GM23338 (cell line): ENCODE results near the gene SST. TPM values are rescaled to one million over a fixed set of nuclear protein-coding genes. Genes with fewer than 3 reads are reported as not detected.
A peak's percentile ranks its signal among the peaks of the same experiment; 100 is the strongest.

Experiments used
- ATAC-seq: fragments of 200-7000 bp; cut with Tn5 transposase; 3 replicates; pipeline ENCODE4 v1.9.1; 2020
- DNase-seq: peaks from one replicate; pipeline ENCODE4 v3.0.0-alpha.2; 2015; ENCODE audit warnings: low spot score
- H2AFZ ChIP-seq: fragments of 200-600 bp; sonication (generic); 2 replicates; pipeline ENCODE4 v1.8.0; 2016; ENCODE audit warnings: antibody characterized with exemption, mild to moderate bottlenecking, moderate library complexity
- H3F3A ChIP-seq: fragments of 200-600 bp; sonication (generic); replicated peaks from 2 replicates; pipeline ENCODE4 v1.8.0; 2017; ENCODE audit warnings: antibody characterized with exemption, mixed run types, low read depth
- H3K27ac ChIP-seq: fragments of 200-600 bp; sonication (generic); 2 replicates; pipeline ENCODE4 v1.6.1; 2016; ENCODE audit warnings: low read depth
- H3K27me3 ChIP-seq: fragments of 200-600 bp; sonication (generic); 2 replicates; pipeline ENCODE4 v1.8.0; 2016; ENCODE audit warnings: mild to moderate bottlenecking, mixed run types, moderate library complexity; ENCODE audit not compliant: insufficient read depth
- H3K36me3 ChIP-seq: fragments of 200-600 bp; sonication (generic); 2 replicates; pipeline ENCODE4 v1.8.0; 2016; ENCODE audit warnings: mild to moderate bottlenecking; ENCODE audit not compliant: insufficient read depth
- H3K4me1 ChIP-seq: fragments of 200-600 bp; sonication (generic); 2 replicates; pipeline ENCODE4 v1.8.0; 2016; ENCODE audit warnings: mild to moderate bottlenecking, moderate library complexity; ENCODE audit not compliant: insufficient read depth
- H3K4me2 ChIP-seq: fragments of 200-600 bp; sonication (generic); 2 replicates; pipeline ENCODE4 v1.7.1; 2017; ENCODE audit warnings: mixed run types
- H3K4me3 ChIP-seq: fragments of 200-600 bp; sonication (generic); 2 replicates; pipeline ENCODE4 v1.6.1; 2016; ENCODE audit warnings: mixed run types
- H3K79me2 ChIP-seq: fragments of 200-600 bp; sonication (generic); replicated peaks from 2 replicates; pipeline ENCODE4 v1.8.0; 2017; ENCODE audit warnings: mild to moderate bottlenecking; ENCODE audit not compliant: insufficient read depth
- H3K9me2 ChIP-seq: fragments of 200-600 bp; sonication (generic); 2 replicates; pipeline ENCODE4 v1.8.0; 2017; ENCODE audit not compliant: insufficient read depth
- H4K20me1 ChIP-seq: fragments of 200-600 bp; sonication (generic); replicated peaks from 2 replicates; pipeline ENCODE4 v1.8.0; 2017; ENCODE audit warnings: mild to moderate bottlenecking; ENCODE audit not compliant: insufficient read depth
- H3K27ac Mint-ChIP-seq: 2 replicates; pipeline ENCODE4 v1.8.0; 2020; ENCODE audit warnings: inconsistent platforms, mild to moderate bottlenecking, moderate library complexity, mixed read lengths
- H3K27me3 Mint-ChIP-seq: 3 replicates; pipeline ENCODE4 v1.8.0; 2022; ENCODE audit warnings: low read depth, mild to moderate bottlenecking, moderate library complexity, mixed read lengths, inconsistent platforms; ENCODE audit not compliant: insufficient read depth, poor library complexity
- H3K36me3 Mint-ChIP-seq: 3 replicates; pipeline ENCODE4 v1.8.0; 2021; ENCODE audit warnings: low read depth, mild to moderate bottlenecking, inconsistent platforms, moderate library complexity, mixed read lengths
- H3K4me1 Mint-ChIP-seq: 3 replicates; pipeline ENCODE4 v1.8.0; 2020; ENCODE audit warnings: mild to moderate bottlenecking, inconsistent platforms, mixed read lengths
- H3K4me3 Mint-ChIP-seq: 3 replicates; pipeline ENCODE4 v1.8.0; 2021; ENCODE audit warnings: moderate library complexity, mild to moderate bottlenecking, inconsistent platforms, mixed read lengths
- H3K9me3 Mint-ChIP-seq: 3 replicates; pipeline ENCODE4 v1.8.0; 2020; ENCODE audit warnings: moderate library complexity, mild to moderate bottlenecking, inconsistent platforms, mixed read lengths
- EZH2phosphoT487 ChIP-seq: fragments of 200-600 bp; sonication (generic); IDR thresholded peaks from one replicate; pipeline ENCODE4 v1.8.1; 2018; ENCODE audit warnings: antibody characterized with exemption; ENCODE audit not compliant: unreplicated experiment
- JUNB ChIP-seq: IDR thresholded peaks from one replicate; pipeline ENCODE4 v1.6.1; 2016; ENCODE audit warnings: antibody characterized with exemption; ENCODE audit not compliant: unreplicated experiment
- ZNF114 ChIP-seq: fragments of 250-450 bp; sonication (Bioruptor Pico); IDR thresholded peaks from 2 replicates; pipeline ENCODE4 v1.5.0; 2020; ENCODE audit warnings: mild to moderate bottlenecking, moderate library complexity
- polyA plus RNA-seq: library from polyadenylated mRNA; unstranded; fragments of >200 nt; fragmentation: Nextera tagmentation; extraction: Ambion mirVana; gene quantifications from 2 replicates; pipeline ENCODE4 v1.2.1, GENCODE V29; 2016
- total RNA-seq: library from RNA; depleted of rRNA; stranded (reverse); fragments of >200 nt; shearing (Covaris generic); gene quantifications from 2 replicates; pipeline ENCODE4 v1.2.3, GENCODE V29; 2014
- TF ChIP-seq, protein P1 (sequence below), 2 experiments: fragments of 200-600 bp in 1 of 2; sonication (generic) in 1 of 2; conservative IDR thresholded peaks; 2 replicates each; pipeline versions ENCODE4 v1.5.1 to v1.6.1; 2016 to 2017; ENCODE audit warnings: antibody characterized with exemption in 2 of 2, low read depth in 2 of 2, mild to moderate bottlenecking in 2 of 2, moderate library complexity in 1 of 2

The SST gene
- total and polyA plus RNA-seq, 2 experiments from 2014 or later = 3.9 TPM; not detected in 1

DNA sequence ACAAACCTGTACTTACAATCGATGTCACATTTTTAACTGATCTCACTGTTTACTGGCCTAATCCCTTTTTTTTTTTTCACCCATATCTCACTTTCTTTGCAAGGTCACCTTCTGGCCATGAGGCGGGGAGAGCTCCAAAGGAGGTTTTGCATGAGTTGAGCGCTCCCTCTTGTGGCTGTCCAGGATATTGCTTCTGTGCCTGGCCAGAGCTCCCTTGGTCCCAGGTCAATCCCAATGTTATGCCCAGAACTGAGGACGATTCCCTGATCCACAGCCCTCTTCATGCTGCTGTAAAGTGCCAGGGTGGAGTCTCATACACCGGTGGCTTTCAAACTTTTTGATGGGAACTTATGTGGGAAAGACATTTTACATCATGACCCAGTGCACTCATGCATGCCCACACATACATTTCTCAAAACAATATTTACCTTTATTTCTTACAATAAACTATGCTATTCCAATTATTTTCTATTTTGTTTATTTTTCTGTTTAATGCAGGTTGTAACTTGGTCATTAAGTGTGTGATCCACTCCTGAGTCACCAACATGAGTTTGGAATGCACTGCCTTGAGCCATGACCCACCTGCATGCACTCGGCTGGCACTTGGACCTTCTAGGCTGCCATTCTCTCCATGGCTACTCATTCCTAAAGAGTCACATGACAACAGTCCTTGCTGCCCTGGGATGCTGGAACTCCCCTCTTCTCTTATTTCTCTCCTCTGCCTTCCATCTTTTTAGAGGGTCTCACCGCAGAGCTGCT, 9.6 kb upstream of the SST start:
- H3K9me3 Mint-ChIP-seq = peaks cover 2% of the 10 kb centered on the region; the same call in 1 of the 3 replicates
- peak; percentile 94 for DNase-seq

DNA sequence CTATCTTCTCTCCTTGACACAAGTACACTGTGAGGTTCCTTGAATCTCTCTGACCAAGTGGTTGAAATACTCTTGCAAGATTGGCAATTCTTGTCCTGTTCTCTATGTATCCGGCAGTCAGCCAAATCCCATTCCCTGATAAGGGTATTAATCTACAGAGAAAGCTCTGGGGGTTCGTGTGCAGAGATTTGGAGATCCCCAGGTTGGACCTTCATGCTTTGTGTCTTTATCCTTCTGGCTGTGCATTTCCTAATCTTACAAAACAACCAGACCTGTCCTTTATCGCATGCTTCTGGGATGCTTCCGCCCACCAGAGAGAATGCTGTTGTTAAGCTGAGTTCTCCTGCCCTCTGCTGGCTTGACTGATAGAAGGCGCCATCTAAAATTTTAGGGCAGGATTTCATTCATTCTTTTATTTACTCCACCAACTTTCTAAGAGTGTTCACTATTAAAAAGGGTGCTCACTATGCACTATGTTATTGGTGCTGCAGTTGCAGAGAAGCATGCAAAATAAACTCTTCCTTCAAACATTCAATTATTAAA, 8.6 kb upstream of the SST start:
- H3K27me3 ChIP-seq = no peaks in the 10 kb centered on the region
- no peaks in the 10 kb centered on the region for H3F3A ChIP-seq
- Mint-ChIP-seq H3K27me3 (peaks cover 6% of the 10 kb centered on the region), H3K9me3 (no peaks in the 10 kb centered on the region), H3K4me1 (peaks cover 13% of the 10 kb centered on the region), H3K36me3 (no peaks in the 10 kb centered on the region), H3K4me3 (no peak overlapping the region), H3K27ac (no peak overlapping the region)
- TF ChIP-seq, protein P1, sequence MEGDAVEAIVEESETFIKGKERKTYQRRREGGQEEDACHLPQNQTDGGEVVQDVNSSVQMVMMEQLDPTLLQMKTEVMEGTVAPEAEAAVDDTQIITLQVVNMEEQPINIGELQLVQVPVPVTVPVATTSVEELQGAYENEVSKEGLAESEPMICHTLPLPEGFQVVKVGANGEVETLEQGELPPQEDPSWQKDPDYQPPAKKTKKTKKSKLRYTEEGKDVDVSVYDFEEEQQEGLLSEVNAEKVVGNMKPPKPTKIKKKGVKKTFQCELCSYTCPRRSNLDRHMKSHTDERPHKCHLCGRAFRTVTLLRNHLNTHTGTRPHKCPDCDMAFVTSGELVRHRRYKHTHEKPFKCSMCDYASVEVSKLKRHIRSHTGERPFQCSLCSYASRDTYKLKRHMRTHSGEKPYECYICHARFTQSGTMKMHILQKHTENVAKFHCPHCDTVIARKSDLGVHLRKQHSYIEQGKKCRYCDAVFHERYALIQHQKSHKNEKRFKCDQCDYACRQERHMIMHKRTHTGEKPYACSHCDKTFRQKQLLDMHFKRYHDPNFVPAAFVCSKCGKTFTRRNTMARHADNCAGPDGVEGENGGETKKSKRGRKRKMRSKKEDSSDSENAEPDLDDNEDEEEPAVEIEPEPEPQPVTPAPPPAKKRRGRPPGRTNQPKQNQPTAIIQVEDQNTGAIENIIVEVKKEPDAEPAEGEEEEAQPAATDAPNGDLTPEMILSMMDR (conservative IDR thresholded peaks at IDR 0.05; ENCODE audit: low read depth in 2 of 2) = peak; percentile 90 to 95
- no peak for TF ChIP-seq ZNF114 (CRISPR knock-in tag)
- no peak for TF ChIP-seq EZH2phosphoT487
- ATAC-seq = peak; percentile 89
- H2AFZ ChIP-seq = no peak overlapping the region
- peak; percentile 89 for DNase-seq
- H3K79me2 ChIP-seq = no peaks in the 10 kb centered on the region
- no peak overlapping the region for H3K4me2 ChIP-seq
- no peaks in the 10 kb centered on the region for H4K20me1 ChIP-seq
- peaks cover 12% of the 10 kb centered on the region; the same call in 1 of the 2 replicates for H3K4me1 ChIP-seq
- H3K9me2 ChIP-seq = no peaks in the 10 kb centered on the region; the same call in 1 of the 2 replicates
- H3K36me3 ChIP-seq = no peaks in the 10 kb centered on the region
- no peak overlapping the region for H3K4me3 ChIP-seq
- no peak overlapping the region for H3K27ac ChIP-seq

More for the DNA sequence above, 9.6 kb upstream of the SST start:
- H3K27ac Mint-ChIP-seq = peak overlapping the region; percentile 45; the same call in 1 of the 2 replicates
- ATAC-seq = peak; percentile 99
- H3K4me3 ChIP-seq = no peak overlapping the region
- peaks cover 6% of the 10 kb centered on the region for H3K27me3 Mint-ChIP-seq
- H3K4me1 ChIP-seq = peaks cover 12% of the 10 kb centered on the region; the same call in 1 of the 2 replicates
- no peaks in the 10 kb centered on the region for H3K27me3 ChIP-seq
- H3K4me2 ChIP-seq = no peak overlapping the region
- no peaks in the 10 kb centered on the region for H4K20me1 ChIP-seq
- peaks cover 13% of the 10 kb centered on the region for H3K4me1 Mint-ChIP-seq
- no peaks in the 10 kb centered on the region for H3K9me2 ChIP-seq
- no peaks in the 10 kb centered on the region for H3F3A ChIP-seq
- H3K79me2 ChIP-seq = no peaks in the 10 kb centered on the region
- no peak overlapping the region for H3K4me3 Mint-ChIP-seq
- H3K27ac ChIP-seq = no peak overlapping the region
- peaks cover 2% of the 10 kb centered on the region; the same call in 1 of the 3 replicates for H3K36me3 Mint-ChIP-seq
- peak overlapping the region; percentile 21; the same call in 1 of the 2 replicates for H2AFZ ChIP-seq
- TF ChIP-seq, protein P1 (conservative IDR thresholded peaks at IDR 0.05; ENCODE audit: low read depth in 2 of 2) = peak; percentile 96 to 99
- TF ChIP-seq JUNB = no peak
- H3K36me3 ChIP-seq = peaks cover 1% of the 10 kb centered on the region; the same call in 1 of the 2 replicates
